HUES48 (cell line): ENCODE data around the gene DNAJC3.

Experiments used
- H3K27ac ChIP-seq: one replicate; pipeline ENCODE4 v1.7.0; 2013; ENCODE audit warnings: low read depth, low read length, inconsistent platforms
- H3K27me3 ChIP-seq: 2 replicates; pipeline ENCODE4 v1.6.1; 2013; ENCODE audit warnings: mild to moderate bottlenecking, low read length; ENCODE audit not compliant: control insufficient read depth, insufficient read depth
- H3K36me3 ChIP-seq: 2 replicates; pipeline ENCODE4 v1.6.1; 2013; ENCODE audit warnings: low read length; ENCODE audit not compliant: control insufficient read depth, insufficient read depth
- H3K4me1 ChIP-seq: 2 replicates; pipeline ENCODE4 v1.6.1; 2013; ENCODE audit warnings: mild to moderate bottlenecking, low read length; ENCODE audit not compliant: control insufficient read depth, insufficient read depth
- H3K4me3 ChIP-seq: 2 replicates; pipeline ENCODE4 v1.5.1; 2013; ENCODE audit warnings: mild to moderate bottlenecking, low read depth, low read length
- H3K9ac ChIP-seq: 2 replicates; pipeline ENCODE4 v1.6.1; 2013; ENCODE audit warnings: mild to moderate bottlenecking, low read depth, low read length, moderate library complexity
- H3K9me3 ChIP-seq: 2 replicates; pipeline ENCODE4 v1.6.1; 2013; ENCODE audit warnings: low read length; ENCODE audit not compliant: control insufficient read depth, insufficient read depth

The DNAJC3 gene

GRCh38 chr13:95834134-95834765 lies 157.3 kb downstream of the DNAJC3 start:
- Histone ChIP-seq H3K4me1 (0 out of 2 replicates have a peak, but pooled peaks cover 6% of the 10 kb centered on the region), H3K4me3 (no peak overlapping the region), H3K27me3 (no peaks in the 10 kb centered on the region), H3K9ac (no peak overlapping the region), H3K9me3 (0 out of 2 replicates have a peak, but pooled peaks cover 3% of the 10 kb centered on the region), H3K36me3 (no peaks in the 10 kb centered on the region), H3K27ac (no peak overlapping the region)

- H3K27ac ChIP-seq = no peak overlapping the region
- H3K9me3 ChIP-seq = 0 out of 2 replicates have a peak, but pooled peaks cover 3% of the 10 kb centered on the region
- H3K27me3 ChIP-seq = no peaks in the 10 kb centered on the region
- no peak overlapping the region for H3K9ac ChIP-seq
- H3K4me3 ChIP-seq = no peak overlapping the region
- H3K36me3 ChIP-seq = no peaks in the 10 kb centered on the region
- no peaks in the 10 kb centered on the region for H3K4me1 ChIP-seq
Measured at GRCh38 chr13:95841894-95842293, 165.0 kb downstream of the DNAJC3 start.

- 0 out of 2 replicates have a peak, but pooled peaks cover 3% of the 10 kb centered on the region for H3K9me3 ChIP-seq
- H3K9ac ChIP-seq = no peak overlapping the region
- no peaks in the 10 kb centered on the region for H3K27me3 ChIP-seq
- no peak overlapping the region for H3K4me3 ChIP-seq
- H3K27ac ChIP-seq = no peak overlapping the region
- no peaks in the 10 kb centered on the region for H3K36me3 ChIP-seq
- H3K4me1 ChIP-seq = no peaks in the 10 kb centered on the region
Measured at GRCh38 chr13:95842898-95843297, 166.0 kb downstream of the DNAJC3 start.
